H1 (cell line): ENCODE data around the gene PLLP. TPM values are rescaled to one million over a fixed set of nuclear protein-coding genes. Genes with fewer than 3 reads are reported as not detected.

Experiments
- CTCF ChIA-PET: fragments of 300-600 bp; sonication (Branson Sonifier 250); formaldehyde crosslinking; loops from one replicate; lab custom pipeline; 2021; ENCODE audit not compliant: partially characterized antibody; lab: Charles Lee
- POLR2A ChIA-PET: fragments of 300-600 bp; sonication (Branson Sonifier 250); formaldehyde crosslinking; loops from one replicate; lab custom pipeline; 2021; ENCODE audit warnings: inconsistent platforms; ENCODE audit not compliant: partially characterized antibody; lab: Charles Lee
- DNase-seq, 2 experiments: peaks; one replicate each; pipeline versions ENCODE4 v3.0.0 to v3.0.0-alpha.2; 2010 to 2022; ENCODE audit warnings: low spot score in 2 of 2, low read depth in 1 of 2, mixed read lengths in 1 of 2
- FAIRE-seq: peaks from 2 replicates; lab custom pipeline; 2011; peaks lifted over from hg19 to GRCh38; lab: Jason Lieb, UNC
- H2AFZ ChIP-seq: 2 replicates; pipeline ENCODE4 v1.8.1; 2012; ENCODE audit warnings: low read length, inconsistent platforms
- H2AK5ac ChIP-seq: 2 replicates; pipeline ENCODE4 v1.6.1; 2013; ENCODE audit warnings: low read depth, low read length
- H2BK120ac ChIP-seq: replicated peaks from 2 replicates; pipeline ENCODE3; 2013; ENCODE audit warnings: low read depth, low read length, inconsistent platforms
- H2BK12ac ChIP-seq: 2 replicates; pipeline ENCODE4 v1.6.1; 2013; ENCODE audit warnings: low read depth, low read length
- H2BK15ac ChIP-seq: 2 replicates; pipeline ENCODE4 v1.6.1; 2013; ENCODE audit warnings: low read length
- H2BK20ac ChIP-seq: 2 replicates; pipeline ENCODE4 v1.6.1; 2013; ENCODE audit warnings: low read length
- H2BK5ac ChIP-seq: 2 replicates; pipeline ENCODE4 v1.6.1; 2013; ENCODE audit warnings: low read depth, low read length
- H3K14ac ChIP-seq: 2 replicates; pipeline ENCODE4 v1.6.1; 2013; ENCODE audit warnings: inconsistent platforms; ENCODE audit not compliant: insufficient read length
- H3K18ac ChIP-seq: 2 replicates; pipeline ENCODE4 v1.6.1; 2013; ENCODE audit warnings: low read length; ENCODE audit errors: extremely low read depth
- H3K23ac ChIP-seq: 2 replicates; pipeline ENCODE4 v1.6.1; 2013; ENCODE audit warnings: inconsistent platforms; ENCODE audit not compliant: insufficient read length
- H3K23me2 ChIP-seq: 2 replicates; pipeline ENCODE4 v1.6.1; 2013; ENCODE audit warnings: low read depth, low read length
- H3K27ac ChIP-seq: 2 replicates; pipeline ENCODE4 v1.6.1; 2011; ENCODE audit warnings: low read depth, low read length, inconsistent platforms
- H3K27me3 ChIP-seq, 4 experiments: replicated peaks in 1 of 4; 1 replicate in 1 of 4; 2 replicates in 3 of 4; pipeline versions ENCODE4 v1.6.1 to v1.8.1; 2011 to 2013; ENCODE audit warnings: low read length in 3 of 4, mild to moderate bottlenecking in 3 of 4, inconsistent platforms in 2 of 4, mixed read lengths in 2 of 4, moderate library complexity in 1 of 4; ENCODE audit not compliant: control insufficient read depth in 3 of 4, insufficient read depth in 3 of 4; ENCODE audit errors: extremely low read depth in 1 of 4
- H3K36me3 ChIP-seq, 4 experiments: 2 replicates each; pipeline versions ENCODE4 v1.6.1 to v1.8.1; 2011 to 2013; ENCODE audit warnings: mild to moderate bottlenecking in 4 of 4, low read length in 3 of 4, moderate library complexity in 2 of 4, control low read depth in 1 of 4, inconsistent platforms in 1 of 4; ENCODE audit not compliant: insufficient read depth in 4 of 4, control insufficient read depth in 2 of 4
- H3K4ac ChIP-seq: replicated peaks from 2 replicates; pipeline ENCODE3; 2013; ENCODE audit warnings: low read length, low read depth, mixed read lengths, inconsistent platforms; ENCODE audit not compliant: insufficient read length
- H3K4me1 ChIP-seq, 4 experiments: replicated peaks in 1 of 4; 1 replicate in 1 of 4; 2 replicates in 3 of 4; pipeline versions ENCODE4 v1.6.1 to v1.8.1; 2011 to 2013; ENCODE audit warnings: low read length in 3 of 4, inconsistent platforms in 2 of 4, mixed read lengths in 1 of 4; ENCODE audit not compliant: insufficient read depth in 4 of 4, control insufficient read depth in 3 of 4
- H3K4me2 ChIP-seq, 2 experiments: 2 replicates each; pipeline versions ENCODE4 v1.6.1 to v1.8.1; 2011 to 2013; ENCODE audit warnings: low read depth in 2 of 2, low read length in 2 of 2, control low read depth in 1 of 2, inconsistent platforms in 1 of 2, mild to moderate bottlenecking in 1 of 2; ENCODE audit not compliant: insufficient read depth in 1 of 2
- H3K4me3 ChIP-seq, 4 experiments: fragments of 200-600, 300-600 bp in 1 of 4; sonication (generic), shearing (Covaris generic), sonication (Bioruptor Twin) in 1 of 4; 2 replicates each; pipeline versions ENCODE4 v1.5.1 to v1.8.1; 2011 to 2016; ENCODE audit warnings: low read length in 4 of 4, low read depth in 3 of 4, control low read depth in 2 of 4, inconsistent platforms in 2 of 4, mild to moderate bottlenecking in 2 of 4, mixed read lengths in 1 of 4, moderate library complexity in 1 of 4; ENCODE audit not compliant: insufficient read depth in 2 of 4; ENCODE audit errors: extremely low read depth in 1 of 4
- H3K56ac ChIP-seq: replicated peaks from 2 replicates; pipeline ENCODE3; 2013; ENCODE audit warnings: low read depth, mild to moderate bottlenecking, mixed read lengths, low read length, inconsistent platforms; ENCODE audit not compliant: insufficient read length
- H3K79me1 ChIP-seq: 2 replicates; pipeline ENCODE4 v1.6.1; 2013; ENCODE audit warnings: low read depth, low read length, control low read depth
- H3K79me2 ChIP-seq, 2 experiments: 2 replicates each; pipeline versions ENCODE4 v1.6.1 to v1.8.1; 2012 to 2013; ENCODE audit warnings: low read length in 2 of 2, mild to moderate bottlenecking in 2 of 2, inconsistent platforms in 1 of 2; ENCODE audit not compliant: insufficient read depth in 2 of 2, control insufficient read depth in 1 of 2
- H3K9ac ChIP-seq, 4 experiments: replicated peaks in 1 of 4; 1 replicate in 1 of 4; 2 replicates in 3 of 4; pipeline versions ENCODE4 v1.6.1 to v1.8.1; 2011 to 2013; ENCODE audit warnings: low read depth in 3 of 4, low read length in 3 of 4, control low read depth in 2 of 4, mild to moderate bottlenecking in 2 of 4, moderate library complexity in 2 of 4, inconsistent platforms in 1 of 4; ENCODE audit errors: extremely low read depth in 1 of 4
- H3K9me3 ChIP-seq, 2 experiments: 2 replicates each; pipeline versions ENCODE4 v1.6.1 to v1.8.1; 2012 to 2013; ENCODE audit warnings: mild to moderate bottlenecking in 2 of 2, moderate library complexity in 2 of 2, control low read depth in 1 of 2, inconsistent platforms in 1 of 2, low read depth in 1 of 2, low read length in 1 of 2, mixed read lengths in 1 of 2; ENCODE audit not compliant: insufficient read depth in 2 of 2
- H4K20me1 ChIP-seq, 2 experiments: replicated peaks in 1 of 2; 2 replicates each; pipeline versions ENCODE3 to v1.8.1; 2011 to 2013; ENCODE audit warnings: inconsistent platforms in 2 of 2, low read length in 2 of 2, mild to moderate bottlenecking in 1 of 2; ENCODE audit not compliant: insufficient read depth in 2 of 2, control insufficient read depth in 1 of 2
- H4K5ac ChIP-seq: 2 replicates; pipeline ENCODE4 v1.6.1; 2013; ENCODE audit warnings: low read length, low read depth, mixed read lengths, inconsistent platforms; ENCODE audit not compliant: insufficient read length
- H4K8ac ChIP-seq: 2 replicates; pipeline ENCODE4 v1.8.0; 2013; ENCODE audit warnings: mild to moderate bottlenecking, moderate library complexity, low read length, inconsistent platforms; ENCODE audit not compliant: insufficient read depth; ENCODE audit errors: extremely low read depth
- H4K91ac ChIP-seq: replicated peaks from 2 replicates; pipeline ENCODE3; 2013; ENCODE audit warnings: low read length, mixed read lengths, inconsistent platforms; ENCODE audit not compliant: insufficient read length
- ASH2L ChIP-seq: fragments of 200-600, 300-600 bp; sonication (generic); IDR thresholded peaks from one replicate; pipeline ENCODE4 v1.7.1; 2017; ENCODE audit warnings: low read length
- ATF2 ChIP-seq: IDR thresholded peaks from 2 replicates; pipeline ENCODE4 v1.6.1; 2012; ENCODE audit warnings: low read length, inconsistent platforms
- RFX5 ChIP-seq: IDR thresholded peaks from 2 replicates; pipeline ENCODE4 v1.6.1; 2011; ENCODE audit warnings: low read depth, low read length, improper control_type of control experiment, borderline replicate concordance
- SUZ12 ChIP-seq: fragments of 200-600 bp; sonication (generic); IDR thresholded peaks from 2 replicates; pipeline ENCODE4 v1.6.1; 2012; ENCODE audit warnings: mild to moderate bottlenecking, inconsistent platforms, low read length, moderate library complexity, mixed read lengths
- TAF7 ChIP-seq: optimal IDR thresholded peaks from 2 replicates; pipeline ENCODE3; 2011; ENCODE audit warnings: low read depth, mild to moderate bottlenecking, inconsistent platforms, low read length, moderate library complexity, borderline replicate concordance
- WGBS, 2 experiments: shearing (Covaris generic) in 1 of 2; methylation state at CpG; one replicate each; pipeline versions ENCODE4 v1.1.6 to v1.1.7; 2013 to 2015; ENCODE audit warnings: low lambda C conversion rate in 2 of 2, mixed read lengths in 2 of 2, inconsistent platforms in 1 of 2, low coverage in 1 of 2, missing lambda C conversion rate in 1 of 2; ENCODE audit not compliant: insufficient replicate concordance in 2 of 2, insufficient coverage in 1 of 2, insufficient read length in 1 of 2; ENCODE audit errors: extremely low coverage in 1 of 2, missing lambda C conversion rate in 1 of 2; 5-methylcytosine and 5-hydroxymethylcytosine counted together
- polyA plus RNA-seq, 7 experiments: library from polyadenylated mRNA; depleted of rRNA in 3 of 7; stranded (reverse) in 5 of 7; unstranded in 2 of 7; fragments of >200 nt in 5 of 7; fragments of 200-250 nt in 2 of 7; gene quantifications; 1 replicate in 5 of 7; 2 replicates in 1 of 7; 4 replicates in 1 of 7; pipeline versions ENCODE4 v1.2.1 to v1.2.3, GENCODE V29; 2011 to 2013; ENCODE audit warnings: missing spikeins in 2 of 7, mixed read lengths in 2 of 7
- total RNA-seq: library from RNA; stranded (reverse); fragmentation: NEBNext Ultra II Directional; extraction: Animal tissue kit (Norgen Biotek cat#: 25700); gene quantifications from 2 replicates; pipeline ENCODE4 v1.2.1, GENCODE V29; 2021

PLLP gene
- total and polyA plus RNA-seq, 2 of the 8 experiments (the other 6 are each of a cell fraction or from before 2014, with no cell fraction given) = 2.9 to 10.6 TPM

GRCh38 chr16:57289391-57290257 is 5.2 kb upstream of the PLLP start:
- no peak overlapping the region for H3K23ac ChIP-seq
- H4K91ac ChIP-seq = no peak overlapping the region
- no peaks in the 10 kb centered on the region for H3K79me2 ChIP-seq
- no peak overlapping the region for H2BK5ac ChIP-seq
- H3K4me2 ChIP-seq = no peak overlapping the region
- no peak overlapping the region for H3K4ac ChIP-seq
- H4K20me1 ChIP-seq = no peaks in the 10 kb centered on the region
- 77% methylated on average over 14 of the region's 14 CpGs; no CpG with 5 or more reads in 1 of the 2 experiments for WGBS, 2 experiments
- ChIA-PET POLR2A (interaction anchor here (0.5 kb wide), 1 partner anchor 835 kb away, joined by 3 read pairs; no protein-coding TSS in a partner anchor), CTCF (interaction anchor here (0.7 to 1.5 kb wide), 5 partner anchors 10 to 142 kb away, joined by 3 to 4 read pairs (median 3); no protein-coding TSS in a partner anchor)
- H3K56ac ChIP-seq = no peak overlapping the region
- H2AK5ac ChIP-seq = no peak overlapping the region
- no peaks in the 10 kb centered on the region for H3K36me3 ChIP-seq
- no peak overlapping the region for H3K9ac ChIP-seq
- H3K4me1 ChIP-seq = peaks cover 0 to 2% (median 0%) of the 10 kb centered on the region in 4 experiments; a peak in 1 of 7 replicates
- no peak overlapping the region for H2BK12ac ChIP-seq
- no peak overlapping the region for H3K27ac ChIP-seq
- no peak overlapping the region for H2BK15ac ChIP-seq
- H3K27me3 ChIP-seq = peaks cover 0 to 6% (median 3%) of the 10 kb centered on the region in 4 experiments; a peak in 4 of 7 replicates
- H3K9me3 ChIP-seq = no peaks in the 10 kb centered on the region
- H3K4me3 ChIP-seq = no peak overlapping the region
- no peak for DNase-seq
- no peak overlapping the region for H4K5ac ChIP-seq
- no peak overlapping the region for H3K18ac ChIP-seq
- H2BK20ac ChIP-seq = no peak overlapping the region
- no peak overlapping the region for H2BK120ac ChIP-seq
- no peaks in the 10 kb centered on the region; the same call in 1 of the 2 replicates for H3K23me2 ChIP-seq
- no peak overlapping the region for H4K8ac ChIP-seq
- no peak overlapping the region for H2AFZ ChIP-seq
- H3K14ac ChIP-seq = no peak overlapping the region
- H3K79me1 ChIP-seq = no peaks in the 10 kb centered on the region
- no peak for FAIRE-seq
- TF ChIP-seq ATF2 (no peak), TAF7 (no peak), RFX5 (no peak), SUZ12 (no peak), ASH2L (no peak)
